CD14-positive monocyte (primary cell): ENCODE measurements around the gene SPATA16. TPM values are rescaled to one million over a fixed set of nuclear protein-coding genes. Genes with fewer than 3 reads are reported as not detected.

ENCODE experiments used
- DNase-seq, 3 donors: peaks; one replicate each; pipeline ENCODE4 v3.0.0-alpha.2; 2011 to 2022
- H2AFZ ChIP-seq: 2 replicates; pipeline ENCODE4 v1.6.0; 2012; ENCODE audit warnings: mild to moderate bottlenecking, low read depth, low read length, inconsistent platforms; ENCODE audit not compliant: insufficient read depth, poor library complexity, severe bottlenecking
- H3K27ac ChIP-seq, 2 donors: 1 replicate in 1 of 2; 2 replicates in 1 of 2; pipeline ENCODE4 v1.5.1; 2012 to 2013; ENCODE audit warnings: low read length in 2 of 2, control low read depth in 1 of 2, inconsistent platforms in 1 of 2, low read depth in 1 of 2, mild to moderate bottlenecking in 1 of 2
- H3K27me3 ChIP-seq, 2 donors: one replicate each; pipeline versions ENCODE4 v1.6.0 to v1.6.1; 2011 to 2013; ENCODE audit warnings: low read length in 2 of 2; ENCODE audit not compliant: control insufficient read depth in 2 of 2, insufficient read depth in 2 of 2
- H3K36me3 ChIP-seq, 2 donors: replicated peaks in 1 of 2; 1 replicate in 1 of 2; 2 replicates in 1 of 2; pipeline versions ENCODE4 v1.5.1 to v1.6.1; 2012 to 2013; ENCODE audit warnings: low read length in 2 of 2, control low read depth in 1 of 2, inconsistent platforms in 1 of 2, mild to moderate bottlenecking in 1 of 2; ENCODE audit not compliant: insufficient read depth in 2 of 2, control insufficient read depth in 1 of 2
- H3K4me1 ChIP-seq, 2 donors: 1 replicate in 1 of 2; 2 replicates in 1 of 2; pipeline versions ENCODE4 v1.5.1 to v1.6.1; 2012 to 2013; ENCODE audit warnings: low read length in 2 of 2, control low read depth in 1 of 2, inconsistent platforms in 1 of 2, mild to moderate bottlenecking in 1 of 2, moderate library complexity in 1 of 2; ENCODE audit not compliant: insufficient read depth in 2 of 2, control insufficient read depth in 1 of 2
- H3K4me2 ChIP-seq: replicated peaks from 2 replicates; pipeline ENCODE3; 2012; ENCODE audit warnings: low read length, moderate library complexity, mild to moderate bottlenecking; ENCODE audit not compliant: poor library complexity, severe bottlenecking; ENCODE audit errors: extremely low read depth
- H3K4me3 ChIP-seq, 3 experiments: fragments of 200-600 bp in 1 of 3; sonication (generic) in 1 of 3; replicated peaks in 1 of 3; 1 replicate in 2 of 3; 2 replicates in 1 of 3; pipeline ENCODE4 v1.5.1; 2011 to 2013; ENCODE audit warnings: low read length in 3 of 3, mild to moderate bottlenecking in 3 of 3, control low read depth in 2 of 3, low read depth in 2 of 3, inconsistent platforms in 1 of 3, moderate library complexity in 1 of 3
- H3K79me2 ChIP-seq: 2 replicates; pipeline ENCODE4 v1.6.0; 2012; ENCODE audit warnings: mild to moderate bottlenecking, control low read depth, inconsistent platforms, low read length, moderate library complexity; ENCODE audit not compliant: insufficient read depth
- H3K9ac ChIP-seq: 2 replicates; pipeline ENCODE4 v1.6.0; 2017; ENCODE audit warnings: low read length, mild to moderate bottlenecking; ENCODE audit not compliant: insufficient read depth, poor library complexity, severe bottlenecking
- H3K9me3 ChIP-seq, 2 donors: replicated peaks in 1 of 2; 1 replicate in 1 of 2; 2 replicates in 1 of 2; pipeline versions ENCODE4 v1.5.1 to v1.6.1; 2012 to 2013; ENCODE audit warnings: low read length in 2 of 2, control low read depth in 1 of 2; ENCODE audit not compliant: control insufficient read depth in 1 of 2, insufficient read depth in 1 of 2
- H4K20me1 ChIP-seq: 2 replicates; pipeline ENCODE4 v1.6.0; 2012; ENCODE audit warnings: mild to moderate bottlenecking, low read length, control low read depth, moderate library complexity; ENCODE audit not compliant: insufficient read depth
- H3K27ac Mint-ChIP-seq, 7 donors: one replicate each; pipeline ENCODE4 v1.8.0; 2020; ENCODE audit warnings: mild to moderate bottlenecking in 7 of 7, mixed read lengths in 7 of 7, moderate library complexity in 6 of 7, inconsistent platforms in 2 of 7
- H3K27me3 Mint-ChIP-seq, 3 donors: one replicate each; pipeline ENCODE4 v1.8.0; 2021 to 2022; ENCODE audit warnings: low read depth in 3 of 3, mild to moderate bottlenecking in 3 of 3, mixed read lengths in 3 of 3, moderate library complexity in 3 of 3, inconsistent platforms in 1 of 3
- H3K36me3 Mint-ChIP-seq, 2 donors: one replicate each; pipeline ENCODE4 v1.8.0; 2020; ENCODE audit warnings: mixed read lengths in 2 of 2, inconsistent platforms in 1 of 2, mild to moderate bottlenecking in 1 of 2
- H3K4me1 Mint-ChIP-seq: one replicate; pipeline ENCODE4 v1.8.0; 2020; ENCODE audit warnings: mild to moderate bottlenecking, mixed read lengths
- H3K4me3 Mint-ChIP-seq, 2 donors: one replicate each; pipeline ENCODE4 v1.8.0; 2020; ENCODE audit warnings: mild to moderate bottlenecking in 2 of 2, mixed read lengths in 2 of 2, moderate library complexity in 1 of 2
- H3K9me3 Mint-ChIP-seq, 7 donors: one replicate each; pipeline ENCODE4 v1.8.0; 2020 to 2022; ENCODE audit warnings: mixed read lengths in 7 of 7, mild to moderate bottlenecking in 6 of 7, moderate library complexity in 6 of 7, inconsistent platforms in 2 of 7
- CTCF ChIP-seq: fragments of 200-600 bp; IDR thresholded peaks from one replicate; pipeline ENCODE4 v1.8.0; 2022; ENCODE audit warnings: antibody characterized with exemption, mild to moderate bottlenecking
- WGBS: methylation state at CpG from one replicate; pipeline ENCODE4 v1.1.5; 2013; ENCODE audit warnings: missing lambda C conversion rate; ENCODE audit not compliant: insufficient coverage; 5-methylcytosine and 5-hydroxymethylcytosine counted together
- intact Hi-C, 2 donors: fragments of 100-400 bp; cut with micrococcal nuclease; formaldehyde crosslinking; loops; one replicate each; pipeline versions ENCODE4 v1.15.0 to v1.15.1; 2023
- polyA plus RNA-seq, 3 donors: library from polyadenylated mRNA; depleted of rRNA in 1 of 3; unstranded in 2 of 3; stranded (reverse) in 1 of 3; fragments of 300-500 nt in 2 of 3; fragments of >200 nt in 1 of 3; fragmentation: Illumina TruSeq in 2 of 3; gene quantifications; 1 replicate in 2 of 3; 2 replicates in 1 of 3; pipeline ENCODE4 v1.2.3, GENCODE V29; 2012 to 2021

SPATA16 gene
- polyA plus RNA-seq, 3 donors = not detected

GRCh38 chr3:172855037-172855436, 286.0 kb downstream of the SPATA16 start:
- intact Hi-C loops = no loop called here
- Mint-ChIP-seq H3K4me3 (no peak overlapping the region), H3K27ac (no peak overlapping the region), H3K4me1 (no peaks in the 10 kb centered on the region), H3K27me3 (peaks cover 0 to 2% (median 1%) of the 10 kb centered on the region in 3 donors), H3K36me3 (no peaks in the 10 kb centered on the region), H3K9me3 (peaks cover 0 to 3% (median 0%) of the 10 kb centered on the region in 7 donors)
- Histone ChIP-seq H4K20me1 (no peaks in the 10 kb centered on the region), H3K4me1 (peaks cover 16 to 19% of the 10 kb centered on the region in 2 donors), H3K4me3 (no peak overlapping the region), H2AFZ (no peak overlapping the region), H3K27ac (no peak overlapping the region), H3K36me3 (no peaks in the 10 kb centered on the region), H3K9ac (no peak overlapping the region), H3K4me2 (no peak overlapping the region), H3K79me2 (no peaks in the 10 kb centered on the region), H3K27me3 (no peaks in the 10 kb centered on the region), H3K9me3 (no peaks in the 10 kb centered on the region)
- no peak for TF ChIP-seq CTCF
- DNase-seq = no peak

GRCh38 chr3:172853921-172854666, 286.9 kb downstream of the SPATA16 start:
- WGBS = no CpG with 5 or more reads among the region's 3 CpGs
- H3K9me3 Mint-ChIP-seq = peaks cover 0 to 3% (median 0%) of the 10 kb centered on the region in 7 donors
- Histone ChIP-seq H2AFZ (no peak overlapping the region), H3K4me3 (no peak overlapping the region), H3K27ac (no peak overlapping the region), H3K9ac (no peak overlapping the region), H4K20me1 (no peaks in the 10 kb centered on the region), H3K79me2 (no peaks in the 10 kb centered on the region), H3K4me2 (no peak overlapping the region), H3K36me3 (no peaks in the 10 kb centered on the region), H3K9me3 (no peaks in the 10 kb centered on the region), H3K4me1 (peaks cover 16 to 19% of the 10 kb centered on the region in 2 donors), H3K27me3 (no peaks in the 10 kb centered on the region)
- no peak overlapping the region for H3K27ac Mint-ChIP-seq
- no peaks in the 10 kb centered on the region for H3K4me1 Mint-ChIP-seq
- H3K4me3 Mint-ChIP-seq = no peak overlapping the region
- intact Hi-C loops = no loop called here
- TF ChIP-seq CTCF = no peak
- DNase-seq = peak in 2 of 3 donors; percentile 3 to 26
- peaks cover 0 to 1% (median 0%) of the 10 kb centered on the region in 3 donors for H3K27me3 Mint-ChIP-seq
- H3K36me3 Mint-ChIP-seq = no peaks in the 10 kb centered on the region
